Activated CD8-positive, alpha-beta memory T cell treated with anti-CD3 and anti-CD28 coated beads for 36 hours (primary cell): Measurements from ENCODE around the gene R3HDM2. TPM values are rescaled to one million over a fixed set of nuclear protein-coding genes. Genes with fewer than 3 reads are reported as not detected.

Experiments
- CTCF ChIA-PET: fragments of 350-600 bp; sonication (Branson Sonifier 250); formaldehyde crosslinking; loops from one replicate; lab custom pipeline; 2021; ENCODE audit warnings: antibody characterized with exemption; lab: Charles Lee
- POLR2A ChIA-PET: fragments of 350-600 bp; sonication (Branson Sonifier 250); formaldehyde crosslinking; loops from one replicate; lab custom pipeline; 2021; ENCODE audit warnings: antibody characterized with exemption; lab: Charles Lee
- total RNA-seq, 2 experiments: library from RNA; stranded (reverse); gene quantifications; one replicate each; pipeline ENCODE4 v1.2.3, GENCODE V29; 2021

The R3HDM2 gene
- total RNA-seq, 2 experiments from 2014 or later: 28.0 to 29.7 TPM

DNA sequence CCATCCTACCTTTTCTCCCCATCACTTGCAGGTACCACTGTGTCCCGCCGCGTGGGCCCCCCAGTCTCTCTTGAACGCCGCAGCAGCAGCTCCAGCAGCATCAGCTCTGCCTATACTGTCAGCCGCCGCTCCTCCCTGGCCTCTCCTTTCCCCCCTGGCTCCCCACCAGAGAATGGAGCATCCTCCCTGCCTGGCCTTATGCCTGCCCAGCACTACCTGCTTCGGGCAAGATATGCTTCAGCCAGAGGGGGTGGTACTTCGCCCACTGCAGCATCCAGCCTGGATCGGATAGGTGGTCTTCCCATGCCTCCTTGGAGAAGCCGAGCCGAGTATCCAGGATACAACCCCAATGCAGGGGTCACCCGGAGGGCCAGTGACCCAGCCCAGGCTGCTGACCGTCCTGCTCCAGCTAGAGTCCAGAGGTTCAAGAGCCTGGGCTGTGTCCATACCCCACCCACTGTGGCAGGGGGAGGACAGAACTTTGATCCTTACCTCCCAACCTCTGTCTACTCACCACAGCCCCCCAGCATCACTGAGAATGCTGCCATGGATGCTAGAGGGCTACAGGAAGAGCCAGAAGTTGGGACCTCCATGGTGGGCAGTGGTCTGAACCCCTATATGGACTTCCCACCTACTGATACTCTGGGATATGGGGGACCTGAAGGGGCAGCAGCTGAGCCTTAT is 39.6 kb upstream of the R3HDM2 start:
- POLR2A ChIA-PET: interaction anchor here (0.6 to 0.7 kb wide), 2 partner anchors 15 to 142 kb away, joined by 3 read pairs; no protein-coding TSS in a partner anchor
- CTCF ChIA-PET: interaction anchor here (0.9 to 1.4 kb wide), 2 partner anchors 9 to 207 kb away, joined by 3 read pairs; no protein-coding TSS in a partner anchor

DNA sequence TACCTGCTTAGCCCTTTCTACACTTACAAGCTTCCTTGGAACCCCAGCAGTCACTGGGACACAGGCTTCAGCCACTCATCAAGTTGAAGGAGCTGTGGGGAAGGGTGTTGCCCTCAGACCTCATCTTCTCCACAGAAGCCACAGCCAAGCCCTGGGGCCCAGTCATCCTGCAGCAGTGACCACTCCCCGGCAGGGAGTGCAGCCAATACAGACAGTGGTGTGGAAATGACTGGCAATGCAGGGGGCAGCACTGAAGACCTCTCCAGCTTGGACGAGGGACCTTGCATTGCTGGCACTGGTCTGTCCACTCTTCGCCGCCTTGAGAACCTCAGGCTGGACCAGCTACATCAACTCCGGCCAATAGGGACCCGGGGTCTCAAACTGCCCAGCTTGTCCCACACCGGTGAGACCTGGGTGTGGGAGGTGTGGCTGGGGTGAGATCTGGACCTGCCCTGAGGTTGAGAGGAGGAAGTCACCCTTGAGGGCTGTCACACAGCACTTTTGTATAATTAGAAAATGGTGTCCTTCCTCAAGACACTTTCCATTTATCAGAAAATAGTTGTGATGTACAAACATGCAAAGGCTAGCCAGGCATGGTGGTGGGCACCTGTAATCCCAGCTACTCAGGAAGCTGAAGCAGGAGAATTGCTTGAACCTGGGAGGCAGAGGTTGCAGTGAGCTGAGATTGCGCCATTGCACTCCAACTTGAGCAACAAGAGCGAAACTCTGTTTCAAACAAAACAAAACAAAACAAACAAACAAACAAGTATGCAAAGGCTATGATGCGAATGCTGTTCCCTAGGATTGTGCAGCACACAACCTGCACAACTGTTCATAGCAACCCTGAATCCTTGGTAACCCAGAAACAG is 38.7 kb upstream of the R3HDM2 start:
- CTCF ChIA-PET: no interaction called here
- POLR2A ChIA-PET: interaction anchor here (0.7 kb wide), 1 partner anchor 14 kb away, joined by 3 read pairs; no protein-coding TSS in a partner anchor

DNA sequence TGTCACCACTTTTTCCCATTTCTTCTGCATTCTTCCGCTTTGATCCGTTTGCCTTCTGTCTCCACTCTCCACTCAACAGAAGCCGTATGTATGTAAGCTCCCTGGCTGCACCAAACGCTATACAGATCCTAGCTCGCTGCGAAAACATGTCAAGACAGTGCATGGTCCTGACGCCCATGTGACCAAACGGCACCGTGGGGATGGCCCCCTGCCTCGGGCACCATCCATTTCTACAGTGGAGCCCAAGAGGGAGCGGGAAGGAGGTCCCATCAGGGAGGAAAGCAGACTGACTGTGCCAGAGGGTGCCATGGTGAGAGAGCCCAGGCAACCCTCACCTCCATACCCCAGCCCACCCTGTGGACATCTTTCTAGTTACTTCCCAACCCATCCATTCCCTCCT is 37.1 kb upstream of the R3HDM2 start:
- POLR2A ChIA-PET: no interaction called here
- CTCF ChIA-PET: no interaction called here

DNA sequence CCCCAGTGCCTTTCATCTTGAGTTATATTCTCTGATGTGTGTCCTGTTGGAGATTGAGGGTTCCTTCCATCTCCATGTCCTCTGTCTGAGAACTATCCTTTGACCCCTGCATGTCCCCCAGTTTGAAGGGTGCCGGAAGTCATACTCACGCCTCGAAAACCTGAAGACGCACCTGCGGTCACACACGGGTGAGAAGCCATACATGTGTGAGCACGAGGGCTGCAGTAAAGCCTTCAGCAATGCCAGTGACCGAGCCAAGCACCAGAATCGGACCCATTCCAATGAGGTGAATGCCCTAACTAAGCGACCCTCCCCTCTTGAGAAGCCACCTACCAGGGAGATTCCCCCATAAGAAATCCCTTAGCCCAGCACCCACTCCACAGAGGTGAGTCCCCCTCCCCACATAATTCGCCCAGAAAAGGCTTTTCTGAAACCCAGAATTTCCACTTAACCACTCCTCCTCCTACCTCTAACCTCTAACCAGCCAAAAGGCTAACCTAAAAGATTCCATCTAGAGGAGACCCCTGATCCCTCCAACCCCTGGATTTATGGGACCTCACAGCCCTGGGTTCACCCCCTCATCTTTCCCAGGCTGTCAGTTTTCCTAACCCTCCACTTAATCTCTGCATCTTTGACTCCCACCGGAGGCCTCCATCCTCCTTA is 36.5 kb upstream of the R3HDM2 start:
- ChIA-PET CTCF (no interaction called here), POLR2A (no interaction called here)

DNA sequence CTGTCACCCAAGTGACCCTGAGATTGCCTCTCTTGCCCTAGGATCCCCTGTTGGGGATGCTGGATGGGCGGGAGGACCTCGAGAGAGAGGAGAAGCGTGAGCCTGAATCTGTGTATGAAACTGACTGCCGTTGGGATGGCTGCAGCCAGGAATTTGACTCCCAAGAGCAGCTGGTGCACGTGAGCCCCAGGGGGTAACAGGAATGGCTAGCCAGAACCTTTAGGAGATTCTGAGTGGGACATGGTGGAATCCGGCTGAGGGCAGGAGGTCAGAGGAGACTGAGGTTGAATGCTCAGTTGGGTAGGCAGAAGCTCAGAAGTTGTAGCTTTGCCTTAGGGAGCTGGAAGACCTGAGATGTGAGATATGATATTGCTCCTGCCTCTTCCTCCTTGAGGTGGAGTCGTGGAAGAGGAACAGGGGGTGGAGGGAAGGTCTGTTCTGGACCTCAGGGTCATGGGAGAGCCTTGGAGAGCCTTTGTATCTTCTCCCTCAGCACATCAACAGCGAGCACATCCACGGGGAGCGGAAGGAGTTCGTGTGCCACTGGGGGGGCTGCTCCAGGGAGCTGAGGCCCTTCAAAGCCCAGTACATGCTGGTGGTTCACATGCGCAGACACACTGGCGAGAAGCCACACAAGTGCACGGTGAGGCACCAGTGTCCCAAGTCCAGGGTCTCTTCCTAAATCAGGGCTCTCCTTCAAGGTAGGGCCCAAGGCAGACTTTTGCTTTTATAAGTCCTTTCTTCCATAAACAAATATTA is 35.1 kb upstream of the R3HDM2 start:
- ChIA-PET POLR2A (no interaction called here), CTCF (interaction anchor here (0.7 to 1.9 kb wide), 3 partner anchors 11 to 223 kb away, joined by 3 to 8 read pairs (median 5); partner anchors contain the start of gene INHBE)

DNA sequence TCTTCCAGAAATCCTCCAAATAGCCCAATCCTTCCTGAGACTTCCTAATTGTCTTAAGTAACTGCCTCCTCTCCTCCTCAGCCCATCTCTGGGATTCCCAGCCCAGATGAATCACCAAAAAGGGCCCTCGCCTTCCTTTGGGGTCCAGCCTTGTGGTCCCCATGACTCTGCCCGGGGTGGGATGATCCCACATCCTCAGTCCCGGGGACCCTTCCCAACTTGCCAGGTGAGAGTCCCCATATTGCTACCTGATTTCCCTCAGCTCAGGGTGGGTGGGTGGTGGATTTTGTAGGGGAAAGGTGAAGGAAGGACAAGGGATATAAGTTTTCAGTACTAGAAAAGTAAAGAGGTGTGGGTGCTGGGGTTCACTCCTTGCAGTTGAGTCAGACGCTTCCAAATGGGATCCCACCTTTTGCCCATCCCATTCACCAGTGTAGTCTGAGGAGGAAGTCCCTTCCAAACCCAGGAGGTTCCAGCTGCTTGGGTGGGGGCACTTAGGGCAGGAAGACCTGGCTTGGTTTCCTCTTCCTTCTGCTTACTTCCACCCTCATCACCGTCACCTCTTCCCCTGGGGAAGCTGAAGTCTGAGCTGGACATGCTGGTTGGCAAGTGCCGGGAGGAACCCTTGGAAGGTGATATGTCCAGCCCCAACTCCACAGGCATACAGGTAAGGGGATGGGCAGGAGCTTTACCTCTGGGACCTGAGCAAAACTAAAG is 34.3 kb upstream of the R3HDM2 start:
- CTCF ChIA-PET: interaction anchor here (1.8 to 1.9 kb wide), 2 partner anchors 12 to 223 kb away, joined by 5 to 8 read pairs; no protein-coding TSS in a partner anchor
- POLR2A ChIA-PET: interaction anchor here (0.5 to 0.6 kb wide), 2 partner anchors 54 to 55 kb away, joined by 3 to 6 read pairs; no protein-coding TSS in a partner anchor

DNA sequence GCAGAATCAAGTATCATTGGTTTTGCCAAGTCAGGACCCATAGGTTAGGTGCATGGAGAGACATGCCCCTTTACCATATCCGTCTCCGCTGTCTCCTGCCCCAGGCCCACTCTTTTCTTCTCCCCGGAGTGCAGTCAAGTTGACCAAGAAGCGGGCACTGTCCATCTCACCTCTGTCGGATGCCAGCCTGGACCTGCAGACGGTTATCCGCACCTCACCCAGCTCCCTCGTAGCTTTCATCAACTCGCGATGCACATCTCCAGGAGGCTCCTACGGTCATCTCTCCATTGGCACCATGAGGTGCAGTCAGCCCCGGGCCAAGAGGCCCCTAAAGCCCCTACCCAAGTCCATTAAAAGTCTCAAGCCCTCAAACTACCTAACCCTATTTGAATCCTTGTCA is 33.7 kb upstream of the R3HDM2 start:
- ChIA-PET POLR2A (interaction anchor here (0.5 to 0.6 kb wide), 2 partner anchors 55 kb away, joined by 3 to 6 read pairs; no protein-coding TSS in a partner anchor), CTCF (interaction anchor here (1.8 to 1.9 kb wide), 2 partner anchors 12 to 222 kb away, joined by 5 to 8 read pairs; no protein-coding TSS in a partner anchor)

DNA sequence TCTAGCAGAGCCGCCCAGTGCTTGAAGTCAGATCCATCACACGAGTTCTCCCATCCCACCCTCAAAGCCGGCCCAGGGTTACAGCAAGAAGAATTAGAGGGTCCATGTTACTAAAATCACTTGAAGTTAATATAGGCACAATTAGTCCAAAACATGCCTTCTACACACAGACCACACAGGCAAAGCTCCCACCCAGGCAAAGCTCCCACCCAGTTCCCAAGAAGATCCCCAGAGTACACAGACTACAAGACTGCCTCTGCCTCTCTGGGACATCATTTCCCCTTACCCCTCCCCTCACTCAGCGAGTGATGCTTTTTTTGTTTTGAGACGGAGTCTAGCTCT is 32.0 kb upstream of the R3HDM2 start:
- ChIA-PET POLR2A (interaction anchor here (0.5 to 1.2 kb wide), 3 partner anchors 11 to 351 kb away, joined by 3 to 10 read pairs (median 5); no protein-coding TSS in a partner anchor), CTCF (interaction anchor here (0.6 to 6.8 kb wide), 14 partner anchors 9 to 238 kb away, joined by 3 to 120 read pairs (median 3); partner anchors contain the start of genes ARHGAP9 and INHBE)

DNA sequence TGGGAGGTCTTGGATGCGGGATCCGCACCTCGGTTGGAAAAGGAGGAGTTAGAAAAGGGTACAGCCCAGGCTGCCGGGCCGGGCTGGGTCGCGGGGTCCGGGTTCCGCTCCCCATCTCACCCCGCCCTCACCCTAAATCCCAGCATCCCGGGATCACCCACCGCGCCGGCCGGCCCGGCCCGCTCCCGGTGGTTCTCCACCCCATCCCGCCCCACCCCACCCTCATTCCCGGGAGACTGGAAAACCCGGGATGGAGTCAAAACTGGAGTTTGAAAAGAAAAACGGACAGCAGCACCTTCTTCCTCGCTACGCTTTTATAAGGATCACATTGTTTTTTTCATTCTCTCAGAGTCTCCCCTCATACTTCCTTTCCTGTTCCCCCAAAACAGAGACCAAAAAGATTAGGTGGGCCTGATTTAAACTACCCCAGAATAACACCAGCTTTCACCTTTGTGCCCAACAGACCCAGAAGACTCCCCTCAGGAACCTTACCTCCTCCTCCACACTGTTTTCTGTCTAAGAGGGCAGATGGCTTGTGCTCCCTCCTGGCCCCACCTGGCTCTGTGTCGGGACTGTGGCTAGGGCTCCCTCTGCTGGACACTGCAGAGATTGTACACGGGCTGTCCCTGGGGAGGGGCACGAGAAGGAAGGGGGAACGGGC is 31.5 kb upstream of the R3HDM2 start:
- ChIA-PET POLR2A (interaction anchor here (0.6 to 2.3 kb wide), 3 partner anchors 14 to 350 kb away, joined by 3 to 10 read pairs (median 8); no protein-coding TSS in a partner anchor), CTCF (interaction anchor here (0.6 to 6.8 kb wide), 16 partner anchors 8 to 237 kb away, joined by 3 to 120 read pairs (median 3); partner anchors contain the start of genes ARHGAP9 and INHBE)

DNA sequence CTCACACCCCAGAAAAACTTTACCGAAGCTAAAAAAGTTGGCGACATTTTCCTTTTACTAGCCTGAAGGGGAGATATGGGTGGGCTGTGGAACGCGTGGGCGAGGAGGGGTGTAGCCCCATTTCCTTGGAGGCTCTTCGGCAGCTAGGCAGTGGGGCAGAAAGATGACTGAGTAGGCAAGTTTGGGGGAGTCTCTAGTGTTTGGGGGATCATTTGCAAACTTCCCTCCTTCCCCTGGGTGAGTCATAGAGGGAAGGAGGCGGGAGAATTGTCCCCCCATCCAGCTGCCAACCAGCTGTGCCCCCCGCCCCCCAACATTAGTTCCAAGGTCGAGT is 31.0 kb upstream of the R3HDM2 start:
- ChIA-PET CTCF (interaction anchor here (0.6 to 6.8 kb wide), 13 partner anchors 8 to 219 kb away, joined by 3 to 120 read pairs (median 3); partner anchors contain the start of genes ARHGAP9 and INHBE), POLR2A (interaction anchor here (1.4 to 2.3 kb wide), 2 partner anchors 15 to 58 kb away, joined by 3 to 8 read pairs; no protein-coding TSS in a partner anchor)

DNA sequence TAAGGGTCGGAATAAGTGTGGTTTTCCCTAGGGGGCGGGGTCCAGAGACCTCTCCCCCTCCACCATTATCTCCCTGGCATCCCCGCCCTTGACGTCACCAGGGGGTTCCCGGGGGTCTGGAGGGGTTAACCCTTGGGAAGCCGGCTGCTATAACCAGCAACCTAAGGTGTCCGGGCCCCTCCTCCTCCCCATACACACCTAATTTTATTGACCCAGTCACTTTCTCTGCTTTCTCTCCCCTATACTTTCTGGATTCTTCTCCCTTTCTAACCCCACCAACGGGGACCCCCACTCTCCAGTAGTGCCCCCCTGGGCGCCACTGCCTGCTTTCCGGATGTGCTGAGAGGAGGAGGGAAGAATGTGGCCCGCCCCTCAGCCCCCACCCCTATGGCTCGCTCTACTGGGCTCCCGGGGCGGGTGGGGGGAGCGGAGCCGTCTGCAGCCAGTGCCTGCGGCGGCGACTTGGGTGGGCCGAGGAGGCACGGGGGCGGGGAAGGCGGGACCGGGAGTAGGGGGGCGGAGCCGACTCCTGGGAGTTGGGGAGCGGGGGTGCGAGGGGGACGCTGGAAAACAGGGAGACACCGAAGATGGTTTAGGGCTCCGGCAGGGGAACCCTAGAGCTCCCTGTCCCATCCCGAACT is 30.6 kb upstream of the R3HDM2 start:
- ChIA-PET CTCF (interaction anchor here (0.8 to 6.8 kb wide), 11 partner anchors 7 to 222 kb away, joined by 3 to 120 read pairs (median 3); partner anchors contain the start of genes ARHGAP9 and INHBE), POLR2A (interaction anchor here (0.6 to 2.3 kb wide), 4 partner anchors 15 to 221 kb away, joined by 3 to 8 read pairs (median 6); no protein-coding TSS in a partner anchor)

DNA sequence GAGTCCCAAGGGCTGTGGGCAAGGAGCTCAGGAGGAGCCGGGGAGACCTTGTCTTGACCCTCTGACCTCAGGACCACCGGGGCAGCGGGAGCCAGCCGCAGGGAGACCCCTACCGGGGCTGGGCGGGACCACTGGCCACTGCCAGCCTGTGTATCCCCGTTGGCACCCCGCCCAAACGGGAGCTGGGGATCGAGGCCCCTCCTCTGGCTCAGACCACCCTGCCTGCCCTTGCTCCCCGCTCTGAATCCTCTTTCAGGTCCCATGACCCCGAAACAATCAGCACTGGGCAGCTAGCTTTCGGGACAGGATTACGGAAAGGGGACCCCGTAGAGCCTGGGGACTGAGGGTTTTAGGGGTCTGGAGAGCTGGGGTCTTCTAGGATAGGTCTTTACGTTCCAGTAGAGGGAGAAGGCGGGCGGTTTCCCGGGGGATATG is 30.0 kb upstream of the R3HDM2 start:
- POLR2A ChIA-PET: interaction anchor here (0.6 to 2.3 kb wide), 3 partner anchors 16 to 220 kb away, joined by 3 to 8 read pairs (median 8); no protein-coding TSS in a partner anchor

DNA sequence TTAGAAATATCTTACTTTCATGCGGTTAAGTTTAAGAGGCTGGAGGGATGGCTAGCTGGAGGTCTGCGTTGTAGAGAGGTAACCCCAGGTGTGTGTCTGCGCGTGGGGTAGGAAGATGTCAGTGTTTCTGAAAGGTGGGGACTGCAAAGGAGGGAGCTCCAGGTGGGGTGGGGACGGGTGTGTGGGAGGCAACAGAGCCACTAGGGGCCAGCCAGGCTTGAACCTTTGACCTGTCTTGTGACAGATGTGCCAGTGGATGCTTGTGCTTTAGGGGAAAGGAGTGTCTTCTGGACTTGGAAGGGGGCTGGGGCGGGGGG is 29.6 kb upstream of the R3HDM2 start:
- CTCF ChIA-PET: interaction anchor here (0.6 to 6.8 kb wide), 7 partner anchors 10 to 221 kb away, joined by 3 to 120 read pairs (median 3); partner anchors contain the start of gene ARHGAP9
- POLR2A ChIA-PET: interaction anchor here (0.6 to 2.3 kb wide), 3 partner anchors 16 to 220 kb away, joined by 3 to 8 read pairs (median 8); no protein-coding TSS in a partner anchor

More for the DNA sequence above, 30.0 kb upstream of the R3HDM2 start:
- CTCF ChIA-PET: interaction anchor here (0.6 to 6.8 kb wide), 7 partner anchors 7 to 222 kb away, joined by 3 to 120 read pairs (median 4); partner anchors contain the start of genes ARHGAP9 and INHBE

DNA sequence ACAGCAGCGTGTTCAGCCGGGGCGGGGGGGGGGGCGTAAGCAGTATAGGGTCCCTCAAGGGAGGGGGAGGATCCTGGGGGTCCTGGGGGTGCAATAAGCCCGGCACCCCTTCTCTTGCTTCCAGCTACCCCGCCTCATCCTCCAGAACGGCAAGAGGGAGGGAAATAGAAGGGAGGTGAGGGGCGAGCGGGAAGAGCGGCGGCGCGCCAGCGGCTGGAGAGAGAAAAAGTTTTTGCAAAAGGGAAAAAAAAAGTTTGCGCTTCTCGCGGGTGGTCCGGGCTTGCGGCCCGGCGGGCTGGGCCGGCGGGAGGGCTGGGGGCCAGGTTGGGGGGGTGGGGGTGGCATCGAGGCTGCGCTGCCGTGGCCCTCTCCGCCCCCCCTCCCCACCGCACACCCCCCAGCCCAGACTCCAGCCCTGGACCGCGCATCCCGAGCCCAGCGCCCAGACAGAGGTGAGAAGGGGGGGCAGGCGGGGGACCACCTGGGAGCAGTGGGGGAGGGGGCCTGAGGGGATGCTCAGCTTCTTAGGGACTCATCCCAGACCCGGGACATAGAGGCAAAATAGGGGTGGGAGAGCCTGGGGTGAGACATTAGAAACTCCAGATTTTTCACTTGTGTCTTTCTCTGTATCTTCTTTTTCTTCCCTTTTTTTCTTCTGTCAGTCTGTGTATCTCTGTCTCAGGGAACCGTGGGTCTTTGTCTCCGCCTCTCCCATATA is 29.1 kb upstream of the R3HDM2 start, which contains the start of gene GLI1:
Gene GLI1 (plus strand): TSS at position 36 of the 718 bp plus-strand sequence. CDS start 3,907 bp downstream, outside the sequence.
- CTCF ChIA-PET: interaction anchor here (0.7 to 6.8 kb wide), 14 partner anchors 10 to 230 kb away, joined by 3 to 120 read pairs (median 4); partner anchors contain the start of genes ARHGAP9, INHBC and SHMT2
- POLR2A ChIA-PET: interaction anchor here (0.5 to 2.3 kb wide), 2 partner anchors 16 to 17 kb away, joined by 3 to 8 read pairs; no protein-coding TSS in a partner anchor
